Smooth muscle cell (in vitro differentiated cells): Measurements from ENCODE around the gene HIVEP3. TPM values are rescaled to one million over a fixed set of nuclear protein-coding genes. Genes with fewer than 3 reads are reported as not detected.

Source experiments
- DNase-seq: peaks from one replicate; lab custom pipeline; 2025; ENCODE audit not compliant: unreplicated experiment; lab: John Stamatoyannopoulos, UW
- H2AFZ ChIP-seq: fragments of 200-600 bp; sonication (generic); 2 replicates; pipeline ENCODE4 v1.6.0; 2016; ENCODE audit warnings: antibody characterized with exemption, low read depth, mild to moderate bottlenecking
- H3F3A ChIP-seq: fragments of 200-600 bp; sonication (generic); 2 replicates; pipeline ENCODE4 v1.6.0; 2017; ENCODE audit warnings: antibody characterized with exemption, low read depth
- H3K27ac ChIP-seq: fragments of 200-600 bp; sonication (generic); 2 replicates; pipeline ENCODE4 v1.5.1; 2016; ENCODE audit warnings: low read depth, mild to moderate bottlenecking
- H3K27me3 ChIP-seq: fragments of 200-600 bp; sonication (generic); 2 replicates; pipeline ENCODE4 v1.6.1; 2016; ENCODE audit warnings: low read depth, mild to moderate bottlenecking
- H3K36me3 ChIP-seq: fragments of 200-600 bp; sonication (generic); 2 replicates; pipeline ENCODE4 v1.5.1; 2016; ENCODE audit warnings: low read depth
- H3K4me1 ChIP-seq: fragments of 200-600 bp; sonication (generic); 2 replicates; pipeline ENCODE4 v1.5.1; 2016; ENCODE audit warnings: low read depth
- H3K4me2 ChIP-seq: fragments of 200-600 bp; sonication (generic); 2 replicates; pipeline ENCODE4 v1.6.0; 2016; ENCODE audit warnings: mild to moderate bottlenecking
- H3K4me3 ChIP-seq: fragments of 200-600 bp; sonication (generic); 2 replicates; pipeline ENCODE4 v1.5.1; 2016; ENCODE audit warnings: mild to moderate bottlenecking
- H3K79me2 ChIP-seq: fragments of 200-600 bp; sonication (generic); 2 replicates; pipeline ENCODE4 v1.6.0; 2016; ENCODE audit warnings: low read depth, mild to moderate bottlenecking
- H3K9ac ChIP-seq: fragments of 200-600 bp; sonication (generic); 2 replicates; pipeline ENCODE4 v1.6.0; 2016; ENCODE audit warnings: low read depth
- H3K9me3 ChIP-seq: fragments of 200-600 bp; sonication (generic); replicated peaks from 2 replicates; pipeline ENCODE4 v1.5.1; 2016; ENCODE audit warnings: low read depth
- H4K20me1 ChIP-seq: fragments of 200-600 bp; sonication (generic); 2 replicates; pipeline ENCODE4 v1.6.0; 2016; ENCODE audit warnings: low read depth
- WGBS: methylation state at CpG from one replicate; pipeline ENCODE4 v1.1.7; 2016; ENCODE audit warnings: low lambda C conversion rate; 5-methylcytosine and 5-hydroxymethylcytosine counted together
- polyA plus RNA-seq: library from polyadenylated mRNA; unstranded; fragments of >200 nt; fragmentation: Nextera tagmentation; extraction: Ambion mirVana; gene quantifications from 2 replicates; pipeline ENCODE4 v1.2.1, GENCODE V29; 2016
- total RNA-seq: library from RNA; depleted of rRNA; stranded (reverse); fragments of >200 nt; gene quantifications from 2 replicates; pipeline ENCODE4 v1.2.3, GENCODE V29; 2014
- TF ChIP-seq, protein P1 (sequence below): fragments of 200-600 bp; sonication (generic); IDR thresholded peaks from 2 replicates; pipeline ENCODE4 v1.5.1; 2017; ENCODE audit warnings: borderline replicate concordance, mild to moderate bottlenecking, antibody characterized with exemption; ENCODE audit not compliant: insufficient read depth, poor library complexity, severe bottlenecking

HIVEP3 gene
- total and polyA plus RNA-seq, 2 experiments from 2014 or later = 2.1 to 6.4 TPM

GRCh38 chr1:41664861-41665640 is 253.7 kb downstream of the HIVEP3 start:
- H3K4me2 ChIP-seq = peak overlapping the region; percentile 35
- no peak overlapping the region for H2AFZ ChIP-seq
- H3K27me3 ChIP-seq = no peaks in the 10 kb centered on the region
- 76% methylated on average over 4 of the region's 4 CpGs for WGBS
- H3F3A ChIP-seq = peaks cover 12% of the 10 kb centered on the region
- peaks cover 15% of the 10 kb centered on the region for H4K20me1 ChIP-seq
- TF ChIP-seq, protein P1, sequence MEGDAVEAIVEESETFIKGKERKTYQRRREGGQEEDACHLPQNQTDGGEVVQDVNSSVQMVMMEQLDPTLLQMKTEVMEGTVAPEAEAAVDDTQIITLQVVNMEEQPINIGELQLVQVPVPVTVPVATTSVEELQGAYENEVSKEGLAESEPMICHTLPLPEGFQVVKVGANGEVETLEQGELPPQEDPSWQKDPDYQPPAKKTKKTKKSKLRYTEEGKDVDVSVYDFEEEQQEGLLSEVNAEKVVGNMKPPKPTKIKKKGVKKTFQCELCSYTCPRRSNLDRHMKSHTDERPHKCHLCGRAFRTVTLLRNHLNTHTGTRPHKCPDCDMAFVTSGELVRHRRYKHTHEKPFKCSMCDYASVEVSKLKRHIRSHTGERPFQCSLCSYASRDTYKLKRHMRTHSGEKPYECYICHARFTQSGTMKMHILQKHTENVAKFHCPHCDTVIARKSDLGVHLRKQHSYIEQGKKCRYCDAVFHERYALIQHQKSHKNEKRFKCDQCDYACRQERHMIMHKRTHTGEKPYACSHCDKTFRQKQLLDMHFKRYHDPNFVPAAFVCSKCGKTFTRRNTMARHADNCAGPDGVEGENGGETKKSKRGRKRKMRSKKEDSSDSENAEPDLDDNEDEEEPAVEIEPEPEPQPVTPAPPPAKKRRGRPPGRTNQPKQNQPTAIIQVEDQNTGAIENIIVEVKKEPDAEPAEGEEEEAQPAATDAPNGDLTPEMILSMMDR = no peak
- no peaks in the 10 kb centered on the region for H3K4me1 ChIP-seq
- H3K9me3 ChIP-seq = no peaks in the 10 kb centered on the region
- peaks cover 5% of the 10 kb centered on the region for H3K79me2 ChIP-seq
- H3K4me3 ChIP-seq = no peak overlapping the region
- no peak for DNase-seq
- no peak overlapping the region for H3K9ac ChIP-seq
- H3K27ac ChIP-seq = peak overlapping the region; percentile 5
- H3K36me3 ChIP-seq = no peaks in the 10 kb centered on the region

DNA sequence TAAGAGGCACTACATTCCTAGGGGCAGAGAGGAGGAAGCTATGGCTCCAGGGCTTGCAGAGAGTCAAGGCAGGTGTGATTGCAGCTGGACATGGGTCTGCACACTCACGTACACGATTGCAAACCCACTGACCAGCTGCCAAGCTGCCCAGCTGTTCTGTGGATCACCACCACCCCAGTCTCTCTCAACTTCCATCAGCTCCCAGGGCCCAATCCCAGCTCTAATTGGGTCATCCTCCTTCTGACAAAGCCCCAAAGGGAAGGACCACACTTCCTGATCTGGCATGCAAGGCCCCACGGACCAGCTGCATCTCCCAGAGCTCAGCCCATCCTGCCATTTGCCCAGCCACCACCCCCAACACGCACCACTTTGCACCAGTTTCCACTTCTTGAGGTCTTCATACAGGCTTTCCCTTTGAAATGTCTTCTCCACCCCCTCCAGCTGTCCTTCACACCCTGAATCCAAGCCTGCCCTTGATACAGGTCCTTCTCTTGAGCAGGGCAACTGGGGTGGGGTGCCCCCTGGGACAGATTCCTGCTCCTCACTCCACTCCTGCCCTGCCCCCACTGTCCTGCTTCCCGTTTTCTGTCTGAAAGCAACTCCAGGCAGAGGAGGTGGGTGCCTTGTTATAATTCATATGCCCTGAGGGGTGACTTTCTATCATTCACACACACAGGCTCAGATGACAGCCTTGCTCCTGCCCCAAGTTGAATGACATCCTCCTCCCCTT is 254.9 kb downstream of the HIVEP3 start:
- Histone ChIP-seq H3K4me2 (peak overlapping the region; percentile 98), H3K4me3 (no peak overlapping the region), H3K4me1 (no peaks in the 10 kb centered on the region), H3K27ac (peak overlapping the region; percentile 94), H3K9ac (no peak overlapping the region), H2AFZ (no peak overlapping the region), H3K9me3 (no peaks in the 10 kb centered on the region), H4K20me1 (peaks cover 27% of the 10 kb centered on the region), H3K36me3 (no peaks in the 10 kb centered on the region), H3F3A (peaks cover 12% of the 10 kb centered on the region), H3K27me3 (no peaks in the 10 kb centered on the region), H3K79me2 (peaks cover 12% of the 10 kb centered on the region)
- WGBS = 92% methylated on average over 5 of the region's 5 CpGs
- TF ChIP-seq, protein P1 = no peak
- DNase-seq = no peak

DNA sequence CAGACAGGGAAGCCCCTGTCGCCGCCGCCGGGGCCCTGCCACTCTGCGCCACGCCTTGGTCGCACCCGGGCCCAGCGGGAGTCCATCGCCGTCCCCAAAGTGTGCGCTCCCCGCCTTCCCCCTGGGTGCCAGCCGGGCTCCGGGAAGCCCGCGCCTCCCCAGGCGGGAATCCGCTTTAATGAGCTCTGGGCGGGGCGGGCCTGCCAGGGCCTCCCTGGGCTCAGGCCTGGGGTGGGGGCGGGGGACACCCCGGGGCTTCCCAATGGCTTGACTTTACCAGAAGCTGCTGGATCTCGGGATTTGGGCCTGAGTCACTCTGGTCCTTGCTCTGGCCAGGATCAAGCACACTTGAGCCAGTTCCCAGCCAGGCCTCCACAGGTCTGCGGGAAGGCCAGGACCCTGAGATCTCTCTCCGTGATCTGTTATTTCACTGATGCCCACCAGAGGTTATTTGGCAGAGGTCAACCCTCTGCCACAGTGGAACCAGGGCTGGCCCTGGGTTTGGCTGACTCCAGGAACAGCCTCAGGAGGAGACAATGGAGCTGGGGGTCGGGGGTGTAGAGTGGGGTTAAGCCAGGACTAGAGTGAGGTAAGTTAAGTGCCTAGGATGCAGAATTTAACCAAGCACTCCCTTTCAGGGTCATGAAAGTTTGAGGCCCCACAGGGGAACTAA is 255.8 kb downstream of the HIVEP3 start:
- Histone ChIP-seq H2AFZ (no peak overlapping the region), H3K79me2 (peaks cover 20% of the 10 kb centered on the region), H3K27ac (peak overlapping the region; percentile 94), H3F3A (peaks cover 12% of the 10 kb centered on the region), H3K4me3 (peak overlapping the region; percentile 77), H4K20me1 (peaks cover 28% of the 10 kb centered on the region), H3K4me2 (peak overlapping the region; percentile 98), H3K4me1 (peaks cover 4% of the 10 kb centered on the region), H3K9ac (peak overlapping the region; percentile 96), H3K9me3 (no peaks in the 10 kb centered on the region), H3K36me3 (no peaks in the 10 kb centered on the region), H3K27me3 (no peaks in the 10 kb centered on the region)
- DNase-seq = peak; percentile 88
- WGBS = 22% methylated on average over 5 of the region's 27 CpGs
- TF ChIP-seq, protein P1 = no peak
